GM21717 (cell line): ENCODE results near the gene FGFR4.

ENCODE experiments used
- ATAC-seq: cut with Tn5 transposase; IDR thresholded peaks from one replicate; pipeline ENCODE4 v1.9.1; 2021; ENCODE audit warnings: mild to moderate bottlenecking, moderate library complexity; ENCODE audit not compliant: unreplicated experiment

Gene FGFR4

DNA sequence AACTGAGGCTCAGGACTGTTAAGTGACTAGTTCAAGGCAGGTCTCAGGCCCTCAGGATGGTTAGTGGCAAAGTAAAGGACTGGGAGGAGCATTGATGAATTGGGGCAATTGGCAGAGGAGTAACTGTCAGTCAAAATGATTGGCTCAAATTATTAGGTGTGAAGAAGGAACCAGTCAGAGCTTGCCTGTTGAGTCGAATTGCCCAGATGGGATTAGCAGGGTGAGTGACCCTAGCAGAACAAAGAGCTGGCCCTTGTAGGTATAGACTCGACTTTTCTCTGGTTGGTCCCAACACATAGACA lies 44.3 kb downstream of the FGFR4 start:
- no peak for ATAC-seq

DNA sequence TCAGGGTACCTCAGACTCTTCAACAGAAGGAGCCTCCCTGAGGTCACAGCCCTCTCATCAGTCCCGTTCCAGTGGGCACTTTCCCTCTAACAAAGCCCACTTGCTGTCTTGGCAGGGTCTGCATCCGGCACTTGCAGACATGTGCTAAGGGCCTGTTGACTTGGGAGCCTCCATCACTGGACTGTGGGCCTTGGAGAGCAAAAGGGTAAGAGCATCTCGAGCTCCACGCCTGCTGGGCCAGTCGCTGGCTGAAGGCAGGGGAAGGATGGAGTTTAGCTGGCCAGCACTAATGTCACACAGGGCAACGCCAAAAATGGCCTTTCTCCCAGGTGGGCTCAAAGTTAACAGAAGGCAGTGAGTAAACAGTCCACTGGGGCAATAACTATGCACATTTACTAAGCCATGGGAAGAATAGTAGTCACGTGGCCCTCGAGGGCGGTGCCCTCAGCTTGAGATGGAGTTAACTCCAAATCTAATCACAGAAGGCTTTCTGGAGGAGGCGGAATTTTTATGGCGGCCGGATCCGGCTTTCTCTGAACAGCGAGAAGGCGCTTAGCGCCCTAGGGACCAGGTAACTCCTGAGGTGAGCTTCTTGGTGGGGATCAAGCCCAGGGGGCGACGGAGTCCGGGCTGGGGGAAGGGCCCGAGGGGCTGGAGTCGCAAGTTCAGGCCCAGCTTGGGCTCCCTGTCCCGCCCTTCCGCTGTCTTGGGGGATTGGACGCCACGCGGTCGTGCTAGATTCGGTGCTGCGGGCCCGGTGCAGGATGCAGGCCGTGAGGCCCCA lies 44.8 kb downstream of the FGFR4 start:
- no peak for ATAC-seq

- ATAC-seq = peak; percentile 4
These were observed 45.7 kb downstream of the FGFR4 start for GRCh38 chr5:177132136-177133095.

DNA sequence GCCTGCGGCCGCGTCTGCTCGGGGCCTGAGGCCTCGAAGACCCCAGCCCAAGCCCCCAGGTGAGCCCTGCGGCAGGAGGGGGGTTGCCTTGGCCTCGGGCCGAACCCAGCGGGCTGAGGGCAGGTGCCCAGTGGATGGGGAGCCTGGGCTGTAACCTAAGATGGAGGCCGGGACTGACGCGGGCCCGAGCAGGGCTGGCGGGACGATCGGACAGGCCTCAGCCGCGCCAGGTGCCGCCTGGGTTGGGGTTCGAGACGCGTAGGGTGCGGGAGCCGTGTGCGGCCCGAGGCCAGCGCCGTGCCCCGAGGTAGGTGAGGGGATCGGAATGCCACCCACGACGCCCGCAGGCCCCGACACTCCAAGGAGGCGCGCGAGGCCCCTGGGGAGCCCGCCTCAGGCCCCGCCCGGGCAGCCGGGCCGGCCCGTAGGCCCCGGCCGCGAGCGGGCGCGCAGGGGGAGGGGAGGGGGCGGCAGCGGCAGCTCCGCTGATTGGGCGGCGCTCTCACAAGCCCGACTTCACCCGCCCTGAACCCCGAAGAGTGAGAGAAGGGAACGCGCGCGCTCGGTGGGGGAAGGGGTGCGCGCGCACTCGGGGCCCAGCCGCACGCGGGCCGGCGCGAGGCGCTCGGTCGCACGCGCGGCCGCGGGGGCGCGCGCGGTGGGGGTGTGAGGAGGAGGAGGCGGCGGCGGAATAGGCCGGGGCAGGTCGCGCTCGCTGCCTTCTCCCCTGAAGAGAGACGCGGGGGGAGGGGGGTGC lies 46.6 kb downstream of the FGFR4 start, which contains the start of gene NSD1:
Gene NSD1 (plus strand): TSS at position 678 of the 757 bp plus-strand sequence. CDS start 1,331 bp downstream, outside the sequence.
- ATAC-seq = peak; percentile 52

- peak; percentile 26 for ATAC-seq
These were observed 47.4 kb downstream of the FGFR4 start for GRCh38 chr5:177133853-177134696.

DNA sequence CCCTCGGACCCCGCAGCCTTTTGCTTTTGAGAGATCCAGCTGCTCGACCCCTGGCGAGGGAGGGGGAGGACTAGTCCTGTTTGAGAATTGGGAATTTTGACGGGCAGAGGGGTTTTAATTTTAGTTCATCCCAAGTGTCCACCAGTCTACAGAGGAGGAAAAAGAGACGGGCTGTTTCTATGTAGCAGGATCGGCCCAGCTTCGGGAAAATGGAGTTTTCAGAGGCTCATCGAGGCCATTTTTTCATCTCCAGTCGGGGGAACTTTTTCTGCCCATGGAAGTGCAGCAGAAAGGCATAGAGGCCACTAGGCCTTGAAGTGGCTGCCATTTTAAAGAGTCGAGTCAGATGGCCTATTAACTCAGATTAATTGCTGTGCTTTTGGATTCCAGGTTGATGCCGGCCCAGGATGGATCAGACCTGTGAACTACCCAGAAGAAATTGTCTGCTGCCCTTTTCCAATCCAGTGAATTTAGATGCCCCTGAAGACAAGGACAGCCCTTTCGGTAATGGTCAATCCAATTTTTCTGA lies 48.0 kb downstream of the FGFR4 start:
- no peak for ATAC-seq

- ATAC-seq = no peak
These were observed 53.6 kb downstream of the FGFR4 start for GRCh38 chr5:177140312-177140711.

GRCh38 chr5:177141496-177141895 lies 54.8 kb downstream of the FGFR4 start:
- ATAC-seq = no peak

DNA sequence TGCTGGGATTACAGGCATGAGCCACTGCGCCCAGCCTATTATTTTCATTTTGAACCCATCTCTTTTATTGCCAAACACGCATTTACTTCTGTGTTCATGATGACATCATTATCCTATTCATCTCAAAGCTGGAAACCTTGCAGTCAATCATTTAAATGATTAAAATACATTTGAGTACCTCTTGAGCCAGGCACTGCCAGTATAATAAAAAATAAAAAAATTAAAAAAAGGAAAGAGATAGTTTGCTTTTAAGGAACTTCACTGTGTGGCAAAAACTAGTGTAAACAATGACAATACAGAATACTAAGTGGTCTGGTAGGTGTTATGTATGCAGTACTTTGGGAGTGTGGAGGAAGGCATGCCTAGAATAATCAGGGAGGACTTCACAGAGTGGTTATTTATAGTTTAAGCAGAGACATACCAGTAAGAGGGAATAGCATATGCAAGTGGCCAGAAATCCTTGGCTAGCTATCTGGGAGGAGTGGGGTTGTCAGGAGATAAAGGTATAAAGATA lies 55.4 kb downstream of the FGFR4 start:
- no peak for ATAC-seq

- ATAC-seq = no peak
These were observed 56.1 kb downstream of the FGFR4 start for GRCh38 chr5:177142778-177143177.

DNA sequence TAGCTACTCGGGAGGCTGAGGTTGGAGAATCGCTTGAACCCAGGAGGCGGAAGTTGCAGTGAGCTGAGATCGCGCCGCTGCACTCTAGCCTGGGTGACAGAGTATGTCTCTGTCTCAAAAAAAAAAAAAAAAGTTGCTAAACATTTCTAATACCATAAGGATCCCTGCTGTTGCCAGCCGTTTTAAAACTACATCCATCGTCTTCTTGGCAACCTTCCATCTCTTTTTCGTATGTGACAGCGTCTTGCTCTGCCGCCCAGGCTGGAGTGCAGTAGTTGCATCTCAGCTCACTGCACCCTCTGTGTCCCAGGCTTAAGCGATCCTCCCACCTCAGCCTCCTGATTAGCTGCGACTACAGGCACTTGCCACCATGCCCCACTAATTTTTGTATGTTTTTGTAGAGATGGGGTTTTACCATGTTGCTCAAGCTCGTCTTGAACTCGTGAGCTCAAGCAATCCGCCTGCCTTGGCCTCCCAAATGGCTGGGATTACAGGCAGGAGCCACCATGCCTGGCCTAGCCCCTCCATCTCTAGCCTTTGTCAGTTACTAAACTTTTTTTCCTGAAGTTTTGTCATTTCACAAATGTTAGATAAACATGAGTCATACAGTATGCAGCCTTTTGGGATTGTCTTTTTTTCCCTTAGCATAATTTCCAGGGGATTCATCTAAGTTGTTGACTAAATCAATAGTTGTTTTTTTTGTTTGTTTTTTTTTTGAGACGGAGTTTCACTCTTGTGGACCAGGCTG lies 60.4 kb downstream of the FGFR4 start:
- no peak for ATAC-seq
